ENCODE measurements around the gene FAM114A1.
"Not testable (repeated sequence)": the region's sequence is repeated elsewhere in the genome, so short reads cannot be mapped to it uniquely, and the experiment has no call there.

Gene FAM114A1

DNA sequence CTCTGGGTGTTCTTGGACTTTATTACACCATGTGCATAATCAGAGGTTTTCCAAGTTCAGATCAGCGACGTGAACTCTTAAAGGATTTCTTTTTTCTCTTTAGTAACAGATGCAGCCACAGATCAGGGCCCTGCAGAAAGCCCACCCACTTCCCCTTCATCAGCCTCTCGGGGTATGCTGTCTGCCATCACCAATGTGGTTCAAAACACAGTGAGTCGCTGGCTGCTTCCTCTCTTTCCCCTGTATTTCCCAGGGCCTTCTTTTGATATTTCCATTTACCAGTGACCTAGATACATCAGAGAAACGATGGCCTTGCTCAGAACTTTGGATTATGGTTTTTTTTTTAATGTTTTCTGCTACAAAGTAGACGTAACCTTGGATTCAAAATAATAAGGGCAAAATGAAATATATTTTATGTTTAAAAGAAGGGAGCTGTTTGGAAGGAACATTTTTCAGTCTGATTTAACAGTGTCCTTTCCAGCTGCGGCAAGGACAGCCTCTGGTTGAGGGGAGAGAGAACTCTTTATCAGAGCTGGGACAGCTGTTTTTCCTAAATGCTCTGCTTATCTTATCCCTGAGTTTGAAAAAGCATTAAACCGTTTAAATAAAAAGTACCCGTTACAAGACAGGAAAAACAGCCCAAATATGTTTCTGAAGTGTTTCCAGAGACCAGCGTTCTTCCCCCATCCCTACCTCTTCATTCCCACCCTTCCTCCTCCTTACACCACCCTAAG lies 38.2 kb downstream of the FAM114A1 start:
- DNase-seq = no peak

DNA sequence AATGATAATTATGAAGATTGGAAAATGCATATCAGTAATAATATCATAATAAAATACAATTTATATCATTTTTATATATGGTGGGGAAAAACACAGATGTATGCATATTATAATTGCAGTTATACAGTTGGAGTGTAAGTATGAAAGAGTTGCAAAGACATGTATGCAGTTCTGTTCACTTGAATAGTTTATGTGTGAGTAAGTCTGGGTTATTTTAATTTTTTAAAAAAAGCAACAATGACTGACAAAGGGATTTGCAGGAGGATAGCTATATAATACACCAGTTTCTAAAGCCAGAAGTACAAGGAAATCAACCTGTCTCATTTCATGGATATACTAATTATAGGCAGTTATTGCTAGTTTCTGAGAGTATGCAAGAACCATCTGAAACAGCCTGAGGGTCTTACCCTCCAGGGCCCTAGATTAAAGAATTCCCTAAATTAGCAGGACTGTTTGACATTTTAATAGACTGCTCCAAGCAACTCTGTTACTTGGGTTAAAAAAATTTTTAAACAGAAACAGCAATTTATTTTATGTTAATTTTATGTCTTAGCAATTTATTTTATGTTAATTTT lies 40.2 kb downstream of the FAM114A1 start:
- no peak for DNase-seq

DNA sequence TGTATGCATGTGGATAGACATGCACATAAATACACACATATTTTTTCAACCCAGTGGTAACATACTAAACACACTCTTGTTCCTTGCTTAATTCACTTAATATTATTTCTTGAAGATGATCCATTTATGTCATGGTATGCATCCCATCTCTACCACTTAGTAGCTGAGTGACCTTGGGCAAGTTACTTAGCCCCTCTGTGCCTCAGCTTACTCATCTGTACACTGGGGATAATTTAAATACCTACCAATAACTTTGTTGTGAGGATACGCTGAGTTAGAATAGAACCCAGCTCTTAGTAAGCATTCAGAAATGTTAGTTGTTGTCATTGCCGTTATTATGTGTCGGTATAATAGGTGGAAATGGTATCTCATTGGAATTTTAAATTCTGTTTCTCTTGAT lies 41.4 kb downstream of the FAM114A1 start:
- DNase-seq = no peak

DNA sequence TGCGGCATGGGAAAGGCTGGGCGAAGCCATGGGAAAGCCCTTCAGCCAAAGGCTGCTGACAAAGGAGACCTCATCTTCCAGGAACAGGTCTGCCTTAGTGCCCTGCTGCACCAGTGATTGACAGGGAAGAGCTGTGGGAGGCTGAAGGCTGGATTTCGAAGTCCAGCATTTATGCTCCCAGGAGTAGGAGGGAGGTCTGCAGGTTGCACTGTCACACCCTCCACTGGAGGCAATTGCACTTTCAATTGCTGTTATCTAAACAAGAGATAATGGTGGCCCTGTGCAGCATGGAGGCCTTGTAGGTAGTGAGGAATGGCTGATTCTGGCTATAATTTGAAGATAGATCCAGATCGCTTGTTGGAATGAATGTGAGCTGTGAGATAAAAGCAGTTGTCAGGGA lies 43.7 kb downstream of the FAM114A1 start:
- DNase-seq = no peak

DNA sequence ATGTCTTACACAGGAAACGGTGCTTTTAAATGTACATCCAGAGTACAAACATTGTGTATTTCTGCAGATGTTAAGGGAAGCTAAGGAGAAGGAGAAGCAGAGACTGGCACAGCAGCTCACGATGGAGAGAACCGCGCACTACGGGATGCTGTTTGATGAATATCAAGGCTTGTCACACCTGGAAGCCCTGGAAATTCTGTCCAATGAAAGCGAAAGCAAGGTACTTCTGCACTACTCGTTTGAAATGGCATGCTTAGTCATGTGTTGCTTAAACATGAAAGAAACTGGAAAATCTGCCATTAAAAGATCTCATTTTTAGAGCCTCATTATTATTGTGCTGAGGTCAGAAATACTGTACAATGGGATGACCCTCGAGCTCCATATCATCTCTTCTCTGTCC lies 47.2 kb downstream of the FAM114A1 start:
- no peak for DNase-seq

GRCh38 chr4:38916267-38916666 lies 48.7 kb downstream of the FAM114A1 start:
- DNase-seq = not testable (repeated sequence)

DNA sequence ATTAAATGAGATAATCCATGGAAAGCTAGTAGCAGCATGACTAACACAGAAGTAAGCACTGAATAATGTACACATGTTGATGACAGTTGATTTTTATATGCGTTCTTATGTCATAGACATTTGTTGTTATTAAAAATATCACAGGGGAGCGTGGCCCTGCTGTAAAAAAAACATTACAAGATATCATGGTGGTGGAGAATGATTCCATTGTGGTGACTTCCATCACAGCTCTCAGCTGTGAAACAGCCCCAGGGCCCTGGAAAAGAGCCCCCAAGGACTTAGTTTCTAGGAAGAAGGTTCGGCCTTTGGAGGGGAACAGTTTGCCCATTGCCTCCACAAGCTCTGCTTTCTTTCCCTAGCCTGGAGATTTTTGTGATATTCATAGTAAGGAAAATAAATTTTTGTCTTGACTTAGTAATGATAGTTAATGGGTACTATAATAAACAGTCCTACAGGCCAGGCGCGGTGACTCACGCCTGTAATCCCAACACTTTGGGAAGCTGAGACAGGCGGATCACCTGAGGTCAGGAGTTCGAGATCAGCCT lies 49.9 kb downstream of the FAM114A1 start:
- no peak for DNase-seq

GRCh38 chr4:38919494-38919893 lies 51.9 kb downstream of the FAM114A1 start:
- no peak for DNase-seq

DNA sequence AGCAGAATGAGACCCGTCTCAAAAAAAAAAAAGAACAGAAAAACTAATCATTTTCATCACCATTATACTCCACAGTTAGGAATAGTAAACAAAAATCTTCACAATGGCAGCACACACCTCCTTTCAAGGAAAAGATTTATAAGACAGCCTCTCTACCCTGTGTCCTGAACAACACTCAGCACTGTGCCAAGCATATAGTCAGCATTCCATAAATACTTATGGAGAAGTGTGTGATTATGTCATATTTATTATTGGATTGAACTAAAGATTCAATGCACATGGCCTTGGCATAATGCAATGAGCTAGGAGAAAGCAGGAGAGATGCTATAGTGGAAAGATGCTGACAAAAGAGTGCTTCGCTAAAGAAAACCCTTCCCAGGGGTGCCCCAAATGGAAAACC lies 52.6 kb downstream of the FAM114A1 start:
- no peak for DNase-seq

DNA sequence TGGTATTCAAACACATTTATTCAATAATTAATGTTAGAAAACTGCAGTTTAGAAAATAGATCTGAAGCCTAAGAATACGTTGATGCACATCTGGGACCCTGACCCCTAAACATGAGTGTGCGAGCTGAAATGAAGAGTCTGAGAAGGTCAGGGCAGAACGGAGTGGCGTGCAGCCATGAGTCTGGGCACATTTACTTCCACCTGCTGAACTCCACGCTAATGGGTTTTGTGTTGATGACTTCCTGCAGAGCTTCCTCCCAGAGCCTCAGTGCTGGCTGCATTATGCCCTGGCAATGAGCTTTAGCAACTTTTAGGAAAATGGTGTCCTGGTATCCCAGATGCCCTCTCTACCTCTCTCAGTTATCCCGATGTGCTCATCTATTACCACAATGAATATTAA lies 53.1 kb downstream of the FAM114A1 start:
- no peak for DNase-seq

GRCh38 chr4:38921151-38921550 lies 53.5 kb downstream of the FAM114A1 start:
- no peak for DNase-seq

GRCh38 chr4:38923746-38924145 lies 56.1 kb downstream of the FAM114A1 start:
- no peak for DNase-seq

GRCh38 chr4:38924353-38924752 lies 56.7 kb downstream of the FAM114A1 start:
- DNase-seq = no peak

- no peak for DNase-seq
Measured at GRCh38 chr4:38925492-38926413, 58.1 kb downstream of the FAM114A1 start.

DNA sequence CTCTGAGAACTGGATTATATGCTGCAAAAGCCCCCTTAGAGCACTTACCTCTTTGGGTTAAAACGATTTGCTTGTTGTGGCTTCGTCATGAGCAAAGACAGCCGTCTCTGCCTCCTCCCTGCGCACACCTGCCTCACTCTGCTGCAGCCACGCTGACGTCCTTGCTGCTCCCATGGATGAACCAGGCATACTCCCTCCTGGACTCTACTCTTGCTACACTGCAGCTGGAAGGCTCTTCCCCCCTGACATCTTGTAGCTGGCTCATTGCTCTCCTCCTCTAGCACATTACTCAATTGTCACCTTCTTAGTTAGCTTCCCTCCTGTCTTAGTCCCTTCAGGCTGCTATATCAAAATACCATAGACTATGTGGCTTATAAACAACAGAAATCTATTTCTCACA lies 59.3 kb downstream of the FAM114A1 start:
- no peak for DNase-seq

DNA sequence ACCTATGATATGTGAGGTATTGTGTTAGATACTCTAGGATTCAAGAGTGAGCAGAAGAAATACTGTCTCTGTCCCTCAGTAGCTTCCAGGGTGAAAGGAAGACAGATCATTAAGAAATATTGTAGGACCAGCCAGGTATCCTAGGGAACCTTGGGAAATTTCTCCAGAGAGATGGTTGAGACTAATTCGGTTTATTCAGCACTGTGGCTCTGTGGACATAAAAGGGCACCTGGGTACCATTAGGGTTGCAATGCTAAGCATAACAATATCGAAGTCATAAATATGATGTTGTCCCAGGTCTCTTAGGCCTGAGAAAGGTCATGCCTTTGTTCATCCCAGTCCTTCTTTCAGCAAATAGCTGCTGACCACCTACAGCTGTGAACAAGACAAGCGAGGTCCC lies 61.0 kb downstream of the FAM114A1 start:
- no peak for DNase-seq

DNA sequence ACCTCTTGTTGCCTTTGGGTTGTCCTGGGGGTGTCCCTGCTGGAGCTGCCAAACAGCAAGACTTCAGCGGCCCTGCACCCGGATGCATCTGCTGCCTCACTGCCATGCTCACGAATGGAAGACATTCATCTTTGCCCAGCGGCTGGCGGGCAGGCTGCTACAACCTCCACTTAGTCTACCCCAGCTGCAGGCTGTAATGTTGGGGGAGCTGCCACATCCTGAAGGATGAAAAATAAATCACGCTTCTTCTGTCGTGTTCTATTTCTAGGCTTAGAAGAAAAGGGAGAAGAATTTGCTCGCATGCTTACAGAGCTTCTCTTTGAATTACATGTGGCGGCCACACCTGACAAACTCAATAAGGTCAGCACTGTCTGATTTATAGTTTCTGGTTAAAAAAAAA lies 61.4 kb downstream of the FAM114A1 start:
- no peak for DNase-seq

DNA sequence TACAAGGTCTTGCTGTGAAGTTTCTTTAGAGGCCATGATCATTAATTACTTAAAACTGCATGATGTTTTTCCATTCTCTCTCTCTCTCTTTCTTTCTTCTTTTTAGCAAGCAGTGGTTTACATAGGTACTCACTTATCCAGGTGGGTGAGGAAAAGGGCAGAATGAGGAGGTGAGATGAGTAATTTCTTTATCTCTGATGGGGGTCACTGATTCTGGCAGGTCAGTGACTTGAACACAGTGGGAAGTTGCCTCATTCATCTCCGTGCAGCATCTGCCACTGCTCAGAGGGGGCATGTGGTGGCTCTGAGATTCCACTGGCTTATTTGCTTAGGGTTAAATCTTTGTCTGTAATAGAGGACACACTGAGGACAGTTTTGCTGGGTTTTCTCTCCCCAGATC lies 62.6 kb downstream of the FAM114A1 start:
- DNase-seq = no peak

DNA sequence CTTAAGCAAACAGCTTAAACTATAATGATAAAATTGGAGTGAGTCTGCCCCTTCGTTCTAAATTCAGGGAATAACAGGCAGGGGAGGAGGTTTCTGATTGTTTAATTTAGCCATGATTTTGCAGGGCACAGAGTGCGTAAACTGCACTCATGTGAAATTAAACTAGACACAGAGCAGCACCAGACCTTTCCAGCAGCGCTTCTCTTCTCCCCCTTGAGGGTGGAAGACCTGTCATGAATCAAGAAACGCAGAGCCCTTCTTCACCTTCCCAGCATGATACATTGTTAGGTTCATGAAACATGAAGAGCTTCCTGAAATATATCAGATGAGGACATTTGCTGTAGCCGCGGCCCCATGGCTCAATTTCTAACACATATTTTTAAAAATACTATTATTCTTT lies 63.1 kb downstream of the FAM114A1 start:
- DNase-seq = no peak

GRCh38 chr4:38931125-38931524 lies 63.5 kb downstream of the FAM114A1 start:
- no peak for DNase-seq

DNA sequence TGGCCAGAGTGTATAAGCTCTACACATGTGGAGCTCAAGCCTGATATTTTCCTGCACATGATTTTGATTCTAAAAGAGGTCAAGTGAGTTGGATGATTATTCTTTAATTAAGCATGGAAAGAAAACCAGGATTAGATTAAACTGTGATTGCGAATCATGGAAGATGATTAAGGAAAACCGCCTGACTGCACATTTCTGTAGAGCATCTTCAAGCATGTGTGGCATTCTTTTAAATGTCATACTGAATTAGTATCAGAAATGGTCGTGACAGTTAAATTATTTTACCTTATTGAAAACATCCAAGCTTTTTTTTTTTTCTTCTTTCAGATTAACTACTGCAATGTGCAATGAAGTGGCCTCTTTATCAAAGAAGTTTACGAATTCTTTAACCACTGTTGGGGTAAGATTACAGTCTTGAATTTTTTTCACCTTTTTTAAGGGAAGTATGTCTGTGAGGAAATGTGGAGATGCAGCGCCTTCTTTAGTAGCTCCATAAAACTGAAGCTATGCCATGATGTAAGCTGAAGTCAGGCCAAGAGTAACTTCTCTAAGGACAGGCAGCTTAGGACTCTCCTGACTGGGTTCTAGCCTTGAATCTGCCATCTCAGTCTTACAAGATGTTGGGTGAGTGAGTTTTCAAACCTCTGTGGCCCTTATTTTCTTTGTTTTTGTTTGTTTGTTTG lies 67.9 kb downstream of the FAM114A1 start:
- DNase-seq = no peak

- no peak for DNase-seq
Measured at GRCh38 chr4:38939165-38939564, 71.6 kb downstream of the FAM114A1 start.

DNA sequence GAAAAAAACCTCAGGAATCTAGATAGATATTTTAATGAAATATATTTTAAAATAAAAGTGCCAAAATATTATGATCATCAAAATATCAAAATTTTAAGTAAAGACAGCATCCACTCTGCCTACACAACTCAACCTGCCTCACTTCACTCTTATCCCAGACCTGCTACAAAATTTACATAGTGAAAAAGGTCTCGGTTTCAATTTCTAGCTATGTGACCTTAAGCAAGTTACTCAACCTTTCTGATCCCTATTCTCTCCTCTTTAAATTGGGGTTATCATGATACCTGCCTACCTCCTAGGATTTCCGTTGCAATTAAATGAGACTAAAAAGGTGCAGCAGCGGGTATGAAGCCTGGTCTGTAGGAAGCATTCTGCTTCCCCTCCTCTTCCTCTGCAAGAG lies 72.9 kb downstream of the FAM114A1 start:
- DNase-seq = no peak
